ENCODE data around the gene GZMM.

GRCh38 chr19:597406-598315, 53.8 kb downstream of the GZMM start:
- TF ChIP-seq CTCF (conservative IDR thresholded peaks at IDR 0.05; ENCODE audit: low read depth, low read length) (no peak), EZH2 (IDR thresholded peaks at IDR 0.05; ENCODE audit: low read length, unreplicated experiment) (no peak)

All from PC-3 (cell line).